GM12801 (cell line): ENCODE measurements around the gene VPS37C.

ENCODE experiments used
- CTCF ChIP-seq: IDR thresholded peaks from one replicate; pipeline ENCODE4 v1.5.1; 2011; ENCODE audit warnings: control low read depth; ENCODE audit not compliant: insufficient read length; ENCODE audit errors: extremely low read depth

The VPS37C gene

DNA sequence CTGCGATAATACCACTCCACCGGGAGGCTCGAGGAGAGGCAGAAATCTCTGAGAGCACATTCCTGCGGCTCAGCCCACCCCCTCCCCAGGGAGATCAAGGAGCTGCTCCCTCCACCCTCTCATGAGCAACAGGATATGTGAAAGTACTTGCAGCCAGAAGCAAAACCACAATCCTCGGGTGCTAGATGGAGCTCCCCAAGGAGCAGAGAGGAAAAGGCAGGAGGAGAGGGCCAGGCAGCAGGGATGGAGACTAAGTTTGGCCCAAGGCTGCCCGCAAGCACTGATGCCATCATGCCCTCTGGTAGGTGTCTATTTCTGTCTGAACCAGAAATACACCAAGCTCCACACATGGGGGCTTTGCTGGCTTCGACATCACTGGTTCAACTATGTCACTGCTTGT is 22.3 kb downstream of the VPS37C start:
- no peak for TF ChIP-seq CTCF

DNA sequence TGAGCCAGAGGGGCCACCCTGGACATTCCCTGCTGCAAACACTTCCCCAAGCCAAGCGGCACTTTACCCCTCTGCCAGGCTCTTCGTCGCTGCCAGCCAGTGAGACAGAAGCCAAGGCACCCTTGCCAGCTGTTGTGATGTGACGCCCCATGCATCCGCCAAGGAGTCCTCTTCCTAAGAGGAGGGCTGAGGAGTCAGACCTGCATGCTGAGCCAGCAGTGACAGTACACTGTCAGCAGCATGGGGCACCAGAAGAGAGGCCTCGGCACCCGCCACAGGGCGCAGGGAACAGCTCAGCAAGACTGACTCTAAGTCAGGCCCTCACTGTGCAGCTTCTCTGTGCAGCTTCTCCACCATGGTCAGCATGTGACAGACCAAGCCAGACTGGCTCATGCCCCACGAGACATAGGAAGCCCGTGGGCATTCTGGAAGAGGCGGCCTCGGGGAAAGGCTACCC is 26.4 kb downstream of the VPS37C start:
- TF ChIP-seq CTCF = no peak

GRCh38 chr11:61133956-61134662 is 27.1 kb downstream of the VPS37C start:
- TF ChIP-seq CTCF = no peak

- TF ChIP-seq CTCF = no peak
Measured at GRCh38 chr11:61133145-61133544, 28.1 kb downstream of the VPS37C start.

DNA sequence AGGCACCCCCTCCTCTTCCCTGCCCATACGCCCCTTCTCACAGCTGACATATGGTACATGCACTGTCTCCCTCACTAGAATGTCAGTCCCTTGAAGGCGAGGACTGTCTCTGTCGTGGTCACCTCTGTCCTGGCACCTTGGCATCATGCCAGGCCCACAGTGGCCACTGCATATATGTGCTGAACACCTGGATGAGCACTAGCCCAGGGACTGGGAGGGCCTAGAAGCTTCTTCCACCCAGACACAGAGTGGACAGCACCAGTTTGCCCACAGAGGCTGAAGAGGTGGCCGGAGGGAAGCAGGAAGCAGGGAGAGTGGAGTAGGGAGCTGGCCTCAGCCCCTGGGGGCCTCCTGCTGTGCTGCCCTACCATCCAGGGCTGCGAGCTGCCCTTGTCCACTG is 28.6 kb downstream of the VPS37C start:
- no peak for TF ChIP-seq CTCF

GRCh38 chr11:61131998-61132555 is 29.1 kb downstream of the VPS37C start:
- TF ChIP-seq CTCF = no peak

GRCh38 chr11:61131586-61131985 is 29.6 kb downstream of the VPS37C start:
- no peak for TF ChIP-seq CTCF
